PFSK-1 (cell line): ENCODE measurements around the gene CD82.

Source experiments
- FOXP2 ChIP-seq: optimal IDR thresholded peaks from 2 replicates; pipeline ENCODE3; 2011; ENCODE audit warnings: borderline replicate concordance, control low read depth, inconsistent platforms; ENCODE audit not compliant: insufficient read depth; ENCODE audit errors: extremely low read length, extremely low read depth
- POLR2AphosphoS5 ChIP-seq: IDR thresholded peaks from 2 replicates; pipeline ENCODE4 v1.6.1; 2012; ENCODE audit warnings: low read depth, mild to moderate bottlenecking, control low read depth, low read length, moderate library complexity
- SIN3A ChIP-seq: IDR thresholded peaks from 2 replicates; pipeline ENCODE4 v1.6.1; 2012; ENCODE audit warnings: mild to moderate bottlenecking, low read length, moderate library complexity, borderline replicate concordance; ENCODE audit not compliant: insufficient read depth
- TAF1 ChIP-seq: IDR thresholded peaks from 2 replicates; pipeline ENCODE4 v1.6.1; 2012; ENCODE audit warnings: low read length, control low read depth, borderline replicate concordance; ENCODE audit not compliant: insufficient read depth

DNA sequence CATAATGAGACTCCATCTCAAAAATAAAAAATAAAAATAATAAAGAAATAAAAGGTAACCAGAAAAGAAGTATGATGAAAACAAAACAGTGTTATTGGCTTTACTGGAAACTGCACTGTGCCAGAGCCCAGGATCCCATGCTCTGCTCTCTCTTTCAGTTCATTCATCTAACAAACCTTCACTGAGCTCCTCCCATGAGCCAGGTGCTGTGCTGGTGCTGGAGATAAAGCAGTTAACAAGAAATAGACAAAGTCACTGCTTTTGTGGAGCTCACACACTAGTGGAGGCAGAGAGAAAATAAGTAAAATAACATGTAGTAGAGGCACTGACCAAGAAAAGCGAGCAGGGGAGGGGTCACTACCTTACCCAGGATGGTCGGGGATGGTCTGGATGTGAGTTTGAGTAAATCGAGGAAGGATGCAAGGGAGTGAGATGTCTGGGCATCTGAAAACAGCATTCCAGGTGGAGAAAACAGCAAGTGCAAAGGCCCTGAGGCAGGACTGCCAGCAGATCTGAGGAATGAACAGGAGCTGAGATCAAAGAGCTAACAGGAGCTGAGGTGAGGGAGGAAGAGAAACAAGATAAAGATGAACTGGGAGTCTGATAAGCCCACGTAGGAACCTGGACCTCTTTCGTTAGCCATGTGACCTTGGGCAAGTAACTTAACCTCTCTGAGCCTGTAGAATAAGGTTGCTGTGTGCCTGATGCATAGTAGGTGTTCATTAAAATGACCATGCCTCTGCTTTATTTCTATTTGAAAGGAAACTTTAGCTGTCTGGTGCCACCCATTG is 31.3 kb upstream of the CD82 start:
- TF ChIP-seq POLR2AphosphoS5 (no peak), SIN3A (no peak), TAF1 (no peak), FOXP2 (no peak)
